ENCODE measurements around the gene NCOA3.
"Not testable (repeated sequence)": the region's sequence is repeated elsewhere in the genome, so short reads cannot be mapped to it uniquely, and the experiment has no call there.

The NCOA3 gene

DNA sequence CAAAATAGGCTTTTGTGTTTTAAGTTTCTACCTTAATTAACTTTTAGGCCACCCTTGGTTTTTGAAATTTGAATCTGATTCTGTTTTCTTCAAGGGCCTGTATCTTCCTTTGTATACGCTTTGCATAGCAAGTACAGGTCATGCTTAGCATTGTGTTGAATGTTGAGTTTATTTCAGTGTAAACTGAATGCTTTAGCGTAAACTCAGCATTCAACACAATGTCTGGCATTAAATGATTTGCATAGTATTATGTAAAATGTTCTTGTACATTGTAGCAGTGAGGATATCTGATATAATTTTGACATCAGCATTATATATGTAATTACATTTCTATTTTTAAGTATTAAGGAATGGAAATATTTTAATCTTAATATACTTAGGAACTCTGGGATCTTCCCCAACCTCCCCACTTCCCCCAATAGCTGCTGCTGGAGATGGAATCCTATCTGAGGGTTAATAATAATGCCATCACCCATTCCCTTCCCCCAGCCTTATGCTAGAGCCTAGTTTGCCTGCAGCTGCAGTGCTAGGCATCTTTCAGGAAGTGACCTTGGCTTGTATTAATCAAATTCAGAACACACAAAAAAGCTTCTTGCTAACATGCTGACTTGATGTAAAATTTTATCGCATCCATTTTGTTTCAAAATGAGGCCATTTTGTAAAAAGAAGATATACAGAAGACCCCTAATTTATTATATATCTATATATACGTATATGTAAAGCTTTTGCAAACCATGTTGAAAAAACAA is 73.1 kb downstream of the NCOA3 start:
- H3K27ac ChIP-seq: peak overlapping the region; percentile 81
- no peaks in the 10 kb centered on the region for H3K27me3 ChIP-seq (replicated peaks)
- in situ Hi-C loops (cut with HindIII; ENCODE audit: low pct_ligation_motif_present, low sequenced_read_pairs): no loop called here
- no peak overlapping the region for H3K4me3 ChIP-seq (ENCODE audit: low read depth, low read length)
- peak; percentile 43 for DNase-seq
- H3K36me3 ChIP-seq (replicated peaks): peaks cover 5% of the 10 kb centered on the region
- TF ChIP-seq, protein P1, sequence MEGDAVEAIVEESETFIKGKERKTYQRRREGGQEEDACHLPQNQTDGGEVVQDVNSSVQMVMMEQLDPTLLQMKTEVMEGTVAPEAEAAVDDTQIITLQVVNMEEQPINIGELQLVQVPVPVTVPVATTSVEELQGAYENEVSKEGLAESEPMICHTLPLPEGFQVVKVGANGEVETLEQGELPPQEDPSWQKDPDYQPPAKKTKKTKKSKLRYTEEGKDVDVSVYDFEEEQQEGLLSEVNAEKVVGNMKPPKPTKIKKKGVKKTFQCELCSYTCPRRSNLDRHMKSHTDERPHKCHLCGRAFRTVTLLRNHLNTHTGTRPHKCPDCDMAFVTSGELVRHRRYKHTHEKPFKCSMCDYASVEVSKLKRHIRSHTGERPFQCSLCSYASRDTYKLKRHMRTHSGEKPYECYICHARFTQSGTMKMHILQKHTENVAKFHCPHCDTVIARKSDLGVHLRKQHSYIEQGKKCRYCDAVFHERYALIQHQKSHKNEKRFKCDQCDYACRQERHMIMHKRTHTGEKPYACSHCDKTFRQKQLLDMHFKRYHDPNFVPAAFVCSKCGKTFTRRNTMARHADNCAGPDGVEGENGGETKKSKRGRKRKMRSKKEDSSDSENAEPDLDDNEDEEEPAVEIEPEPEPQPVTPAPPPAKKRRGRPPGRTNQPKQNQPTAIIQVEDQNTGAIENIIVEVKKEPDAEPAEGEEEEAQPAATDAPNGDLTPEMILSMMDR (IDR thresholded peaks at IDR 0.05; ENCODE audit: low read depth, low read length, missing control alignments): no peak

DNA sequence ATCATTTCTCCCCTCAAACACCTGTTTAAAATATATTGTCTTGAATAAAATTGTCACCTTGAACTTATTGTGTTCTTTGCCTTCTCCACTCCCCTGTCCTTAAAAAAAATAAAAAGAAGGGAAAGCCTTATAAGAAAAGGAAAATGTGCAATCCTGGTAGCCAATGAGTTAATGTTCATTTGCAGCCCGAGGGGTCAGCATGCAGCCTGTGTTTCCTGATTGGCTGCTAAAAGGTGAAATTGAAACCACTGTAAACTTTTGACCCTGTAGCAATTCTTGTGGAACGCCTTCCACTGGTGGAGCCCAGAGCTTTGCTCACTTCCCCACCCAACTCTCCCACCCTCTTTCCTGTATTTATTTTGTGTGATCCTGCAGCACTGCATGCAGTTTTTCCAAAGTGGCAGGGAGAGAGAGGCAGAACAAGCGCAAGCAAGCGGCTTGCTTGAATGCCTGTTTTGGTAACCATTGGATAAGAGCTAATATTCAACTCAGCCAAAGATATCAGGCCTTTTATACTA is 74.9 kb downstream of the NCOA3 start:
- DNase-seq: peak; percentile 92
- no peaks in the 10 kb centered on the region for H3K36me3 ChIP-seq (replicated peaks)
- in situ Hi-C loops (cut with HindIII; ENCODE audit: low pct_ligation_motif_present, low sequenced_read_pairs): no loop called here
- peak overlapping the region; percentile 81 for H3K27ac ChIP-seq
- TF ChIP-seq, protein P1 (IDR thresholded peaks at IDR 0.05; ENCODE audit: low read depth, low read length, missing control alignments): peak; percentile 5
- no peaks in the 10 kb centered on the region for H3K27me3 ChIP-seq (replicated peaks)
- no peak overlapping the region for H3K4me3 ChIP-seq (ENCODE audit: low read depth, low read length)

DNA sequence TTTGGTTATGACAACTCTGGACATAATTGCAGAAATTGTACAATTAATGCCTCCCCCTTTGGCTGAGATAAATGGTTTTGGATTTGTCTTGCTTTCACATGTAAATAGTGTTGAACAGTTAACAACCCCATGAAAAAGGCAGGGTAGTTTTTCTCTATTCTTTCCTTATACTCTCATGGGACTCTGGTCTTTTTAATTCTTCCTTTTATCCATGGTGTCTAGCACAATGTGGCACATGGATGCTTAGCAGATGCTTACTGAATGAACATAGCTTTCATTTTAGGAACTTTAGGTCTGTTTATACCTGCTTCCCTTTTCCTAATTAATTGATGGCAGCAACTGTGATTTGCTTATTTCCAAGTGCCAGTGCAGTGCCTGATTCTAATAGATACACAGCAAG is 75.6 kb downstream of the NCOA3 start:
- DNase-seq: no peak
- Histone ChIP-seq H3K27ac (peak overlapping the region; percentile 81), H3K36me3 (replicated peaks) (no peaks in the 10 kb centered on the region), H3K4me3 (ENCODE audit: low read depth, low read length) (no peak overlapping the region), H3K27me3 (replicated peaks) (no peaks in the 10 kb centered on the region)
- in situ Hi-C loops (cut with HindIII; ENCODE audit: low pct_ligation_motif_present, low sequenced_read_pairs): no loop called here
- TF ChIP-seq, protein P1 (IDR thresholded peaks at IDR 0.05; ENCODE audit: low read depth, low read length, missing control alignments): no peak

DNA sequence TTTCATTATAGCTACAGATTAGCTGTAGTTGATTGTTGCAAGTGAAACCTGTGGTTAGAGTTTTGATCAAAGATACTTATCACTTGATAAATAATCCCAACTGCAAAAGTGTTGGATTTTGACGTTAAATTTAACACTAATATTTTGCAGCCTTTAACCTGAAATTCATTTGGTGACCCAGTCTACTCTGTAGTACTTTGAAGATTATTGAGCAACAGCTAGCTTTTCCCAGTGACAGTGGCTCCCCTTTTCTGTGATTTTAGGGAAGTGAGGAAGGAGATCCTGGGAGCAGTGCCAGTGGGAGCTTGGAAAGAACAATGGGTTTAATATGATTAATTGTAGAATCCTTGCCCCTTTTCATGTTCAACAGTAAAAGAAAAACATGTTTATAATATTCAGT is 76.9 kb downstream of the NCOA3 start:
- H3K36me3 ChIP-seq (replicated peaks): no peaks in the 10 kb centered on the region
- no peak overlapping the region for H3K4me3 ChIP-seq (ENCODE audit: low read depth, low read length)
- in situ Hi-C loops (cut with HindIII; ENCODE audit: low pct_ligation_motif_present, low sequenced_read_pairs): no loop called here
- H3K27me3 ChIP-seq (replicated peaks): no peaks in the 10 kb centered on the region
- TF ChIP-seq, protein P1 (IDR thresholded peaks at IDR 0.05; ENCODE audit: low read depth, low read length, missing control alignments): no peak
- DNase-seq: no peak
- no peak overlapping the region for H3K27ac ChIP-seq

DNA sequence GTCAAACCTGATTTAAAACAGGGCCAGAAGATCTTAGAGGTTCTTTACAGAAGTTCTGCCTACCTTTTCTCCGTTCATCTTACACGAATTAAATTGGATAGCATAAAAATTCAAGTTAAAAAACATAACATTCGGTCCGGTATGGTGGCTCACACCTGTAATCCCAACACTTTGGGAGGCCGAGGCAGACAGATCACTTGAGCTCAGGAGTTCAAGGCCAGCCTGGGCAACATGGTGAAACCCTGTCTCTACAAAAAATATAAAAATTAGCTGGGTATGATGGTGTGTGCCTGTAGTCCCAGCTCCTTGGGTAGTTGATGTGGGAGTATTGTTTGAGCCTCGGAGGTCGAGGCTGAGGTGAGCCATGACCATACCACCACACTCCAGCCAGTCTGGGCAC is 79.0 kb downstream of the NCOA3 start:
- in situ Hi-C loops (cut with HindIII; ENCODE audit: low pct_ligation_motif_present, low sequenced_read_pairs); DNase-seq; H3K4me3 ChIP-seq (ENCODE audit: low read depth, low read length); H3K36me3 ChIP-seq (replicated peaks); H3K27ac ChIP-seq; H3K27me3 ChIP-seq (replicated peaks): not testable (repeated sequence)

DNA sequence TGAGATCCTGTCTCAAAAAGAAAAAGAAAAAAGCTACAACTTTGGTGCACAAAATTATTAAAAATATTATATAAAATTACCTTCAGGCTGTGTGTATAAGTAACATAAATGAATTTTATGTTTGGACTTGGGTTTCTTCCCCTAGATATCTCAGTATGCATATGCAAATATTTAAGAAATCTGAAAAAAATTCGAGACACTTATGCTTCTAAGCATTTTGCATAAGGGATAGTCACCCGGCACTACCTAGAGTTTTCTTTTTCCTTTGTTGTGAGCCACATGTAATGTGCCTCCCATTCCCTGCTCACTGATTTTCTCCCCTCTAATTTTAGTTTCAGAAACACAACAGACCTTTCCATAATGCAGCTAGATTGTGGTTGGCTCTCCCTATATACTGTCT is 79.4 kb downstream of the NCOA3 start:
- H3K36me3 ChIP-seq (replicated peaks): peaks cover 3% of the 10 kb centered on the region
- TF ChIP-seq, protein P1 (IDR thresholded peaks at IDR 0.05; ENCODE audit: low read depth, low read length, missing control alignments): no peak

More for the DNA sequence above, 79.4 kb downstream of the NCOA3 start:
- Histone ChIP-seq H3K27me3 (replicated peaks) (no peaks in the 10 kb centered on the region), H3K4me3 (ENCODE audit: low read depth, low read length) (no peak overlapping the region), H3K27ac (no peak overlapping the region)
- no peak for DNase-seq
- in situ Hi-C loops (cut with HindIII; ENCODE audit: low pct_ligation_motif_present, low sequenced_read_pairs): no loop called here

All from brain microvascular endothelial cell (primary cell).